A549 (cell line): Measurements from ENCODE around the gene ACVRL1.

Source experiments
- CTCF ChIP-seq: fragments of >200 bp; sonication (Bioruptor Twin); formaldehyde crosslinking; IDR thresholded peaks from 3 replicates; pipeline ENCODE4 v1.5.1; 2016
- HDAC2 ChIP-seq: fragments of 200-600 bp; sonication (generic); IDR thresholded peaks from 2 replicates; pipeline ENCODE4 v1.6.1; 2016
- JUN ChIP-seq, 2 experiments: fragments of >200 bp; sonication (Bioruptor Twin); formaldehyde crosslinking; IDR thresholded peaks; 2 replicates in 1 of 2; 3 replicates in 1 of 2; pipeline ENCODE4 v1.6.1; 2016 to 2017
- KDM1A ChIP-seq: fragments of 200-600 bp; sonication (generic); IDR thresholded peaks from 2 replicates; pipeline ENCODE4 v1.6.1; 2016; ENCODE audit warnings: low read depth, mild to moderate bottlenecking
- KDM5A ChIP-seq: fragments of 200-600 bp; sonication (generic); IDR thresholded peaks from 2 replicates; pipeline ENCODE4 v1.6.1; 2016; ENCODE audit warnings: antibody characterized with exemption, mild to moderate bottlenecking
- POLR2A ChIP-seq: IDR thresholded peaks from 2 replicates; pipeline ENCODE4 v1.6.1; 2012; ENCODE audit warnings: mild to moderate bottlenecking, low read length
- RFX5 ChIP-seq: fragments of 450-650 bp; IDR thresholded peaks from 2 replicates; pipeline ENCODE4 v1.7.1; 2014; ENCODE audit warnings: antibody characterized with exemption, mild to moderate bottlenecking, moderate library complexity
- SMC3 ChIP-seq: fragments of >200 bp; sonication (Bioruptor Twin); formaldehyde crosslinking; IDR thresholded peaks from 3 replicates; pipeline ENCODE4 v1.6.1; 2018; ENCODE audit warnings: inconsistent platforms
- SREBF2 ChIP-seq: fragments of 450-650 bp; IDR thresholded peaks from 2 replicates; pipeline ENCODE4 v1.6.1; 2014; ENCODE audit warnings: mild to moderate bottlenecking, moderate library complexity
- USF2 ChIP-seq: fragments of 450-650 bp; IDR thresholded peaks from 2 replicates; pipeline ENCODE4 v1.6.1; 2014; ENCODE audit warnings: antibody characterized with exemption
- ZFP36 ChIP-seq: fragments of 450-650 bp; IDR thresholded peaks from 2 replicates; pipeline ENCODE4 v1.6.1; 2014; ENCODE audit warnings: borderline replicate concordance; ENCODE audit not compliant: partially characterized antibody
- TF ChIP-seq, protein P1 (sequence below): fragments of 150-350 bp; IDR thresholded peaks from 2 replicates; pipeline ENCODE4 v1.6.1; 2014; ENCODE audit warnings: low read depth, mild to moderate bottlenecking, low read length

- no peak for TF ChIP-seq HDAC2
- no peak for TF ChIP-seq KDM5A
- no peak for TF ChIP-seq SREBF2
- no peak for TF ChIP-seq CTCF
- no peak for TF ChIP-seq SMC3
- no peak for TF ChIP-seq ZFP36
- TF ChIP-seq KDM1A, result no peak
- TF ChIP-seq RFX5, result no peak
- TF ChIP-seq JUN (IDR thresholded peaks at IDR 0.05), result no peak
- TF ChIP-seq POLR2A, result no peak
- TF ChIP-seq USF2, result no peak
- TF ChIP-seq, protein P1, sequence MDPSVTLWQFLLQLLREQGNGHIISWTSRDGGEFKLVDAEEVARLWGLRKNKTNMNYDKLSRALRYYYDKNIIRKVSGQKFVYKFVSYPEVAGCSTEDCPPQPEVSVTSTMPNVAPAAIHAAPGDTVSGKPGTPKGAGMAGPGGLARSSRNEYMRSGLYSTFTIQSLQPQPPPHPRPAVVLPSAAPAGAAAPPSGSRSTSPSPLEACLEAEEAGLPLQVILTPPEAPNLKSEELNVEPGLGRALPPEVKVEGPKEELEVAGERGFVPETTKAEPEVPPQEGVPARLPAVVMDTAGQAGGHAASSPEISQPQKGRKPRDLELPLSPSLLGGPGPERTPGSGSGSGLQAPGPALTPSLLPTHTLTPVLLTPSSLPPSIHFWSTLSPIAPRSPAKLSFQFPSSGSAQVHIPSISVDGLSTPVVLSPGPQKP, result no peak
These were observed 13.9 kb downstream of the ACVRL1 start for GRCh38 chr12:51921017-51921725.
